CD4-positive, alpha-beta T cell treated with Interleukin-17A for 1 hour (primary cell): ENCODE data around the gene MAGEB6B.
"Not testable (repeated sequence)": the region's sequence is repeated elsewhere in the genome, so short reads cannot be mapped to it uniquely, and the experiment has no call there.

ENCODE experiments used
- DNase-seq: peaks from one replicate; pipeline ENCODE4 v3.0.0-alpha.2; 2020

The MAGEB6B gene, protein sequence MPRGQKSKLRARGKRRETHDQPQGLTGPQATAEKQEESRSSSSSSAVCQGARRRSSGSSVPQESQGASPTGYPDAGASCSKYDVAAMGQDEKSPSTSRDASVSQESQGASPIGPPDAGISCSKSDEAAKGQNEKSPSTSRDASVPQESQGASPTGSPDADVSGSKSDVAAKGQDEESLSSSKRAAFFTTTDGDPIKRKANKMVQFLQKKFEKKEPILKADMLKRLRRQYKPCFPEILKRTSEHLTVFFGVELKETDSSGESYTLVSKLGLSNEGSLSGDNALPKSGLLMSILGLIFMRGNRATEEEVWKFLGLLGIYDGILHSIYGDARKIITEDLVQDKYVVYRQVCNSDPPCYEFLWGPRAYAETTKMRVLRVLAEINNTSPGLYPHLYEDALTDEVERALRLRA

DNA sequence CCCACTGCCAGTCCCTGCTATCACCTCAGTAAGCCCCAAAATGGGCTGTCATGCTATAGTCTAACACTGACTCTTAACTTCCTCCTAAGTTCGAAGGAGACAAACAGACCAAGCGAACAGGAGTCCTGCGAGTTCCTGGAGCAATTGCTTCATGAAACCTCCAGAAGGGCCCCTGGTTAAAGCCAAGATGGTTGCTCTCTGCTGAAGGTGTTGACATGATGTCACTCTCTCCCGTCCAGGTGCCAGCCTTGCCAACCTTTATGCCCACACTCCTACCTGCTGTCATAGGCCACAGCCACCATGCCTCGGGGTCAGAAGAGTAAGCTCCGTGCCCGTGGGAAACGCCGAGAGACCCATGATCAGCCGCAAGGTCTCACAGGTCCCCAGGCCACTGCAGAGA is at the start of gene MAGEB6B:
TSS of gene MAGEB6B (plus strand) at position 301 of the 400 bp plus-strand sequence. CDS start at position 301, 0 bp downstream.
- no peak for DNase-seq

DNA sequence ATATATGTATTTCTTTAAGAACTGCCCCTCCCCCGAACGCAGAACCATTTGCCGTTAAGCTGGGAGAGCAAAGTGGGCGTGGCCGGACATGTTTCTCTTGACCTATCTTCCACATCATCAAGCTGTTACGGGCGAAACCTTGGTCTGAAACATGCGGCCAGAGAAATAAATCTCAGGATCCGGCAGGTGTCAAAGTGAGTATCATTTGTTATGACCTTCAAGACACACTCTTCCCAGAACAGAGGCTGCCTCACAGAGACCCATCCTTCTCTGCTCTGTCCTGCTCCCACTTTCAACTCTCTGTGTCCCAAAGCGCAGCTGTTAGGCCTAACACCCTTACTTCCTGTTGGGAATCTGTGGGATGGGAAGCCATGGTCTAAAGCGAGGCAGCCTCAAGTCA is 22.1 kb upstream of the MAGEB6B start, which contains the start of gene MAGEB18:
TSS of gene MAGEB18 (plus strand) at position 70 of the 400 bp plus-strand sequence. CDS start 643 bp downstream, outside the sequence.
- no peak for DNase-seq

DNA sequence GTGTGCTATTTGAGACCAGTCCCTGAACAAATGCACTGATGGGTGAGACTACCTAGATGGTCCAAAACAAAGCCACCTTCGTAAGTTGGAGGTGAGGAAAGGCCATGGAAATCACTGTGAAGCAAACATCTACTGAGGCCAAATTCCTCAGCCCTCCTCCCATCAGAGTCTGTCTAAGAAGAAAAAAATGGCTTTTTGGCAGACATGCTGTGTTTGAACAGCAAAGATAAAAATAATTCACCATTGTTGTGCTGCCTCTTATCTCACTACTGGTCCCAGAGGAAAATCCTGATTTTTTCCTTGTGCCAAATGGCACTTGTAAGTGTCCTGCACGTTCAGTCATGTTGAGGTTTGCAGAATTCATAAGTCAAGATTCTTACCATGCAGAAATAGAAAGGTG is 14.4 kb upstream of the MAGEB6B start:
- no peak for DNase-seq

DNA sequence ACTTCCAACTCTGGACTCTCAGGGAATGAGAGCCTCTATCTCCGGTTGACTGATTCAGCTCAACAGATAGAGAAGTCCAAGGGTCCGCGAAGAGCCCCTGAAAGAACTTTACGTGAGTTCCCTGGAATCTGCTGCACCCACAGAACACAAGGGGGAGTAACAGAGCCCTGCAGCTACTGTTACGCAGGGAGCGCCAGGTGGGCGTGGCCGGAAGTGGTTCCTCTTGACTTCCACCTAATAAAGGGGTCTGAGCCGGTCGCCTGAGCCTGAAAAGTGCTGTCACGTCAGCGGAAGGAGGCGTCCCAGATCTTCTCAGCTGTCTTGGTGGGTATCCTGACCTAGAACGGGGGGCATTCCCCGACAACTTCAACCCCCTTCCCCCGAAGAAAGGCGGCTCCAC is 31.8 kb downstream of the MAGEB6B start, which contains the start of gene MAGEB6:
TSS of gene MAGEB6 (plus strand) at position 237 of the 400 bp plus-strand sequence. CDS start 1,407 bp downstream, outside the sequence.
- DNase-seq = no peak

DNA sequence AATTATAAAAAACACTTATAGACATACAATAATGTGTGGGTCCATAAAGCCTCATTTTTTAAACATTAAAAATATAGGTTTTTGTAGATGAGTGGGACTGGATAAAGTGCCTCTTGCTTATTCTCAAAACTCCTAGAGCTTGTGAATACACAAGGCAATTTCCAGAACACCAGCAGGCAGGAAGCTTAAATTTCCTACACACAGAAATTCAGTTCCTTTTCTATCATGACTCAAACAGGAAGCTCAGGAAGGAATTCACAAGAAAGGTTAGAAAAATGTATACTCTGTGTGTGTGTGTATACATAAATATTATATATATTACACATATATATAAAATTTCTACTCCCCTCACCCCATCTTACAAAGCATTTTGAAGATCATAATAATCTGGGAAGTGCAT is 43.2 kb downstream of the MAGEB6B start:
- no peak for DNase-seq

DNA sequence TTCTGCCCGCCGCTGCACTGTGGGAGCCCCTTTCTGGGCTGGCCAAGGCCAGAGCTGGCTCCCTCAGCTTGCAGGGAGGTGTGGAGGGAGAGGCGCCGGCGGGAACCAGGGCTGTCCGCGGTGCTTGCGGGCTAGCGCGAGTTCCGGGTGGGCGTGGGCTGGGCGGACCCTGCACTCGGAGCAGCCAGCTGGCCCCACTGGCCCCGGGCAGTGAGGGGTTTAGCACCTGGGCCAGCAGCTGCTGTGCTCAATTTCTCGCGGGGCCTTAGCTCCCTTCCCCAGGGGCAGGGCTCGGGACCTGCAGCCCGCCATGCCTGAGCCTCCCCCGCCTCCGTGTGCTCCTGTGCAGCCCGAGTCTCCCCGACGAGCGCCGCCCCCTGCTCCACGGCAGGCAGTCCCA is 44.3 kb downstream of the MAGEB6B start:
- DNase-seq = not testable (repeated sequence)

DNA sequence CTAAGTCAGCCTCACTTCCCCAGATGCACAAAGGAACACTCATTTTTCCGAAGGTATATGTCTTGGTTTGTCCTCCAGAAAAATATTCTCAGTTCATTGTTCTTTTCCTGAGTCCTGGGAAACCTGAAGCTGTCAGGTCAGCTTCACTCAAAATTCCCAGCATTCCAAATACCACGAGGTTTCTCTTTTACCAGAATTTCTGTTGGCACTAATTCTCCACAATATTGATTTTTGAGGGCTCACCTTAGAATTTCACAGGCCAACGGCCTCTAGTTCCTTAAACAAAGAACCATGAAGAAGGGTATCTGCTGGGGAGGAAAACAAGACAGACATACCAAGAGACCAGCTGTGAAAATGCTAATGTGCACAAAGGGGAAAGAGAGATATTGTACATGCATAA is 47.6 kb downstream of the MAGEB6B start:
- DNase-seq = no peak
